ENCODE measurements around the gene RGS16. TPM values are rescaled to one million over a fixed set of nuclear protein-coding genes. Genes with fewer than 3 reads are reported as not detected.

RGS16 gene
- total and polyA plus RNA-seq, 7 donors: 0.46 to 12.4 (median 2.5) TPM

Small RNA genes lying within 50 kb of the gene (small RNA-seq; reads per million reads assigned to genes)
- 0 reads per million in 3 donors for gene RF00017

Other genes starting within 250 kb of the RGS16 start
- gene GLUL, start 212.6 kb downstream of the RGS16 start, total RNA-seq: 1,000 to 10,000 TPM in 3 of 4 donors, 100 to 1,000 TPM in 1; 757 to 1,489 (median 1,456) TPM
- 100 to 1,000 TPM; 414 to 642 (median 638) TPM for gene GLUL, start 212.6 kb downstream of the RGS16 start, polyA plus RNA-seq
- not detected for gene TEDDM1, start 203.7 kb downstream of the RGS16 start, total RNA-seq
- gene TEDDM1, start 203.7 kb downstream of the RGS16 start, polyA plus RNA-seq: not detected
- not detected for gene RGSL1, start 154.2 kb downstream of the RGS16 start, total RNA-seq
- gene RGSL1, start 154.2 kb downstream of the RGS16 start, polyA plus RNA-seq: not detected
- gene RNASEL, start 15.1 kb downstream of the RGS16 start, total RNA-seq: 1 to 10 TPM; 6.2 to 10.0 (median 7.5) TPM
- gene RNASEL, start 15.1 kb downstream of the RGS16 start, polyA plus RNA-seq: 1 to 10 TPM; 6.0 to 8.1 (median 7.4) TPM
- under 1 TPM in 1 of 4 donors, not detected in 3; 0.54 TPM for gene RGS8, start 80.2 kb upstream of the RGS16 start, total RNA-seq
- under 1 TPM in 2 of 3 donors, not detected in 1; under 0.01 to 0.04 TPM for gene RGS8, start 80.2 kb upstream of the RGS16 start, polyA plus RNA-seq
- 10 to 100 TPM in 2 of 4 donors, 1 to 10 TPM in 2; 7.2 to 13.0 (median 11.1) TPM for gene NPL, start 185.4 kb upstream of the RGS16 start, total RNA-seq
- 10 to 100 TPM in 2 of 3 donors, 1 to 10 TPM in 1; 9.2 to 19.9 (median 12.6) TPM for gene NPL, start 185.4 kb upstream of the RGS16 start, polyA plus RNA-seq
- gene DHX9, start 235.0 kb upstream of the RGS16 start, total RNA-seq: 10 to 100 TPM; 66.4 to 75.4 (median 69.0) TPM
- gene DHX9, start 235.0 kb upstream of the RGS16 start, polyA plus RNA-seq: 10 to 100 TPM; 25.4 to 96.7 (median 37.8) TPM